OCI-LY7 (cell line): ENCODE data around the gene ZSCAN5C. TPM values are rescaled to one million over a fixed set of nuclear protein-coding genes. Genes with fewer than 3 reads are reported as not detected.
A peak's percentile ranks its signal among the peaks of the same experiment; 100 is the strongest.

Experiments used
- BruUV-seq: library from RNA; stranded (reverse); fragments of 400-500 nt; replicated peaks from 2 replicates; lab custom pipeline; 2021; lab: Mats Ljungman, UMichigan
- CTCF ChIA-PET: fragments of 300-600 bp; sonication (Branson Sonifier 250); formaldehyde crosslinking; loops from one replicate; lab custom pipeline; 2022; ENCODE audit warnings: antibody characterized with exemption; ENCODE audit not compliant: unreplicated experiment; lab: Charles Lee
- POLR2A ChIA-PET: fragments of 300-600 bp; sonication (Branson Sonifier 250); formaldehyde crosslinking; loops from one replicate; lab custom pipeline; 2022; ENCODE audit warnings: antibody characterized with exemption; lab: Charles Lee
- DNase-seq: peaks from one replicate; pipeline ENCODE4 v3.0.0-alpha.2; 2015; ENCODE audit warnings: low spot score
- H2AFZ ChIP-seq: fragments of 200-600 bp; sonication (generic), shearing (Covaris generic); 2 replicates; pipeline ENCODE4 v1.6.1; 2014; ENCODE audit warnings: mild to moderate bottlenecking, antibody characterized with exemption, low read length, moderate library complexity
- H3K27ac ChIP-seq: fragments of 200-600 bp; sonication (generic); 2 replicates; pipeline ENCODE4 v1.5.1; 2014; ENCODE audit warnings: mixed run types, low read depth, mild to moderate bottlenecking, moderate library complexity, low read length, inconsistent platforms; ENCODE audit not compliant: poor library complexity, severe bottlenecking
- H3K36me3 ChIP-seq: fragments of 200-600 bp; sonication (generic); 2 replicates; pipeline ENCODE4 v1.6.1; 2014; ENCODE audit warnings: mild to moderate bottlenecking, antibody characterized with exemption, low read length, moderate library complexity, mixed read lengths; ENCODE audit not compliant: insufficient read depth
- H3K4me1 ChIP-seq: fragments of 200-600 bp; sonication (generic); 2 replicates; pipeline ENCODE4 v1.5.1; 2014; ENCODE audit warnings: mild to moderate bottlenecking, low read length; ENCODE audit not compliant: insufficient read depth, poor library complexity, severe bottlenecking
- H3K4me2 ChIP-seq: fragments of 200-600 bp; sonication (generic); 2 replicates; pipeline ENCODE4 v1.6.1; 2014; ENCODE audit warnings: mild to moderate bottlenecking, low read length
- H3K4me3 ChIP-seq: fragments of 200-600 bp; sonication (generic); 2 replicates; pipeline ENCODE4 v1.5.1; 2014; ENCODE audit warnings: mild to moderate bottlenecking, low read depth, low read length; ENCODE audit not compliant: poor library complexity, severe bottlenecking
- H3K79me2 ChIP-seq: fragments of 200-600 bp; sonication (generic); 2 replicates; pipeline ENCODE4 v1.6.1; 2016; ENCODE audit warnings: low read depth, mild to moderate bottlenecking, low read length, moderate library complexity, mixed read lengths; ENCODE audit not compliant: insufficient read depth
- H3K9me2 ChIP-seq: fragments of 200-600 bp; sonication (generic); 2 replicates; pipeline ENCODE4 v1.6.1; 2016; ENCODE audit warnings: mild to moderate bottlenecking, low read length, mixed read lengths; ENCODE audit not compliant: insufficient read depth
- H3K9me3 ChIP-seq: fragments of 200-600 bp; sonication (generic); 2 replicates; pipeline ENCODE4 v1.6.1; 2014; ENCODE audit warnings: mild to moderate bottlenecking, mixed run types, low read length, mixed read lengths
- H4K20me1 ChIP-seq: fragments of 200-600 bp; sonication (generic); 2 replicates; pipeline ENCODE4 v1.6.1; 2014; ENCODE audit warnings: mild to moderate bottlenecking, antibody characterized with exemption, low read length, moderate library complexity, mixed read lengths; ENCODE audit not compliant: insufficient read depth
- EZH2phosphoT487 ChIP-seq: fragments of 200-600 bp; sonication (generic); IDR thresholded peaks from 2 replicates; pipeline ENCODE4 v1.6.1; 2018; ENCODE audit warnings: low read depth, borderline replicate concordance, mild to moderate bottlenecking, mixed run types, antibody characterized with exemption, low read length, moderate library complexity, mixed read lengths
- intact Hi-C: fragments of 100-400 bp; cut with micrococcal nuclease; formaldehyde crosslinking; loops from one replicate; pipeline ENCODE4 v1.10.0; 2022; ENCODE audit not compliant: unreplicated experiment
- total RNA-seq, 2 experiments: library from RNA; depleted of rRNA in 1 of 2; stranded (reverse); fragments of >200 nt in 1 of 2; shearing (Covaris generic) in 1 of 2; gene quantifications; 2 replicates each; pipeline ENCODE4 v1.2.3, GENCODE V29; 2014 to 2022
- TF ChIP-seq, protein P1 (sequence below): fragments of 200-600 bp; sonication (generic); conservative IDR thresholded peaks from 2 replicates; pipeline ENCODE4 v1.5.1; 2014; ENCODE audit warnings: mild to moderate bottlenecking, antibody characterized with exemption, low read length, moderate library complexity, mixed read lengths

The ZSCAN5C gene
- total RNA-seq, 2 experiments from 2014 or later: not detected

DNA sequence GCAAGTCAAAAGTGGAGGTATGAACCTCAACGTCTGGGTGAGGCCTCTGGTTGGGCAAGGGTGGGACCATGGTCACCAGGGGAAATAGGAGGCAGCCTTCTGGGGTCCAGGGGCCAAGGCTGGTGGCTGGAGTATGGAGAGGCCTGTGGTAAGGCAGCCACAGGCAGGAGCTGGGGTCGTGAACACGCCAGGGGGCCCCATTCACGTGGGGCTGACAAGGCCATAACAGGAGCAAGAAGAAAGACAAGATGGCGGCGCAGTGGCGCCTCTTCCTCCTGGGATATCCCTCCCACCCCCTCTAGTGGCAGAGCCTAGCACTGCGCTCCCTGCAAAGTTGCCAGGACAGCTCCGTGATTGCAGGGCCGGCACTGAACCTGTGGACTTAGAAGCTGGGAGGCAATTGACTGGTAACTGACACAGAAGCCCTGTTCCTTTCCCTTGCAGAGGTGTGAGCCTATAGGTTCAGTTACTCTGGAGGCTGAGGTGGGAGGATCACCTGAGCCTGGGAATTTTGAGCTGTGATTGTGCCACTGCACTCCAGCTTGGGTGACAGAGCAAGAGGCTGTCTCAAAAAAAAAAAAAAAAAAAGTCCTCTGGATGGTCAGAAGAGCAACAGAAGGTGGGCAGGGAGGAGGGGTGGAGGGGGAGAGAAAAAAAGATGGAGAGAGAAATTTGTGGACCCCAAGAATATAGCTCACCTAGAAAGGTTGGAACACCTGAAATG, 50.8 kb downstream of the ZSCAN5C start:
- H3K9me3 ChIP-seq: peaks cover 10% of the 10 kb centered on the region; the same call in 1 of the 2 replicates
- TF ChIP-seq, protein P1, sequence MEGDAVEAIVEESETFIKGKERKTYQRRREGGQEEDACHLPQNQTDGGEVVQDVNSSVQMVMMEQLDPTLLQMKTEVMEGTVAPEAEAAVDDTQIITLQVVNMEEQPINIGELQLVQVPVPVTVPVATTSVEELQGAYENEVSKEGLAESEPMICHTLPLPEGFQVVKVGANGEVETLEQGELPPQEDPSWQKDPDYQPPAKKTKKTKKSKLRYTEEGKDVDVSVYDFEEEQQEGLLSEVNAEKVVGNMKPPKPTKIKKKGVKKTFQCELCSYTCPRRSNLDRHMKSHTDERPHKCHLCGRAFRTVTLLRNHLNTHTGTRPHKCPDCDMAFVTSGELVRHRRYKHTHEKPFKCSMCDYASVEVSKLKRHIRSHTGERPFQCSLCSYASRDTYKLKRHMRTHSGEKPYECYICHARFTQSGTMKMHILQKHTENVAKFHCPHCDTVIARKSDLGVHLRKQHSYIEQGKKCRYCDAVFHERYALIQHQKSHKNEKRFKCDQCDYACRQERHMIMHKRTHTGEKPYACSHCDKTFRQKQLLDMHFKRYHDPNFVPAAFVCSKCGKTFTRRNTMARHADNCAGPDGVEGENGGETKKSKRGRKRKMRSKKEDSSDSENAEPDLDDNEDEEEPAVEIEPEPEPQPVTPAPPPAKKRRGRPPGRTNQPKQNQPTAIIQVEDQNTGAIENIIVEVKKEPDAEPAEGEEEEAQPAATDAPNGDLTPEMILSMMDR: peak; percentile 84
- TF ChIP-seq EZH2phosphoT487: no peak
- H3K36me3 ChIP-seq: no peaks in the 10 kb centered on the region; the same call in 1 of the 2 replicates
- no peaks in the 10 kb centered on the region for H3K79me2 ChIP-seq
- H3K9me2 ChIP-seq: no peaks in the 10 kb centered on the region
- DNase-seq: peak; percentile 81
- no peak overlapping the region for H3K4me3 ChIP-seq
- BruUV-seq: no TSS peak
- H3K4me1 ChIP-seq: no peaks in the 10 kb centered on the region
- peak overlapping the region; percentile 86 for H2AFZ ChIP-seq
- intact Hi-C loops: no loop called here
- no peak overlapping the region for H3K4me2 ChIP-seq
- H3K27ac ChIP-seq: no peak overlapping the region
- no peaks in the 10 kb centered on the region for H4K20me1 ChIP-seq
- ChIA-PET POLR2A (no interaction called here), CTCF (interaction anchor here (1.4 kb wide), 1 partner anchor 80 kb away, joined by 5 read pairs; no protein-coding TSS in a partner anchor)

- Histone ChIP-seq H3K27ac (no peak overlapping the region), H3K4me1 (no peaks in the 10 kb centered on the region), H3K9me2 (no peaks in the 10 kb centered on the region), H2AFZ (no peak overlapping the region), H3K36me3 (no peaks in the 10 kb centered on the region; the same call in 1 of the 2 replicates), H3K4me2 (no peak overlapping the region), H3K4me3 (no peak overlapping the region), H4K20me1 (no peaks in the 10 kb centered on the region), H3K9me3 (peaks cover 10% of the 10 kb centered on the region; the same call in 1 of the 2 replicates), H3K79me2 (no peaks in the 10 kb centered on the region)
- peak; percentile 69 for DNase-seq
- ChIA-PET POLR2A (interaction anchor here (0.6 to 0.9 kb wide), 2 partner anchors 38 to 80 kb away, joined by 3 read pairs; no protein-coding TSS in a partner anchor), CTCF (interaction anchor here (1.4 kb wide), 1 partner anchor 79 kb away, joined by 5 read pairs; no protein-coding TSS in a partner anchor)
- intact Hi-C loops: loop anchor here (1.0 kb wide), 1 partner anchor 80 kb away; no protein-coding TSS in a partner anchor
- TF ChIP-seq EZH2phosphoT487: no peak
- TF ChIP-seq, protein P1: peak; percentile 74
- no TSS peak for BruUV-seq
Observed at GRCh38 chr19:56253737-56254136, 51.7 kb downstream of the ZSCAN5C start.

DNA sequence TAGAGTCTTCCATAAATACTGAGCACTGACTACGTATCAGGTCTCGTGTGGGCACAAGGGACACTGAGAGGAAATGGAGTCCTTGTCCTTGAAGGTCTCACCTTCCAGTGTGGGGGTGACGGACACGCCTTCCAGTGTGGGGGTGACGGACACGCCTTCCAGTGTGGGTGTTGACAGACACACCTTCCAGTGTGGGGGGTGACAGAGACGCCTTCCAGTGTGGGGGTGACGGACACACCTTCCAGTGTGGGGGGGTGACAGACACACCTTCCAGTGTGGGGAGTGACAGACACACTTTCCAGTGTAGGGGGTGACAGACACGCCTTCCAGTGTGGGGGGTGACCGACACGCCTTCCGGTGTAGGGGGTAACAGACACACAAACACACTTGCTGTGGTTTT, 56.2 kb downstream of the ZSCAN5C start:
- ChIA-PET CTCF (no interaction called here), POLR2A (no interaction called here)
- no peak overlapping the region for H2AFZ ChIP-seq
- DNase-seq: no peak
- intact Hi-C loops: no loop called here
- no peaks in the 10 kb centered on the region for H3K9me2 ChIP-seq
- no peaks in the 10 kb centered on the region for H3K4me1 ChIP-seq
- H3K9me3 ChIP-seq: no peaks in the 10 kb centered on the region
- H3K79me2 ChIP-seq: no peaks in the 10 kb centered on the region
- TF ChIP-seq EZH2phosphoT487: no peak
- no peak overlapping the region for H3K4me3 ChIP-seq
- BruUV-seq: no TSS peak
- H4K20me1 ChIP-seq: no peaks in the 10 kb centered on the region
- no peak overlapping the region for H3K4me2 ChIP-seq
- H3K27ac ChIP-seq: no peak overlapping the region
- 0 out of 2 replicates have a peak, but pooled peaks cover 3% of the 10 kb centered on the region for H3K36me3 ChIP-seq

Other genes starting within 250 kb of the ZSCAN5C start
- not detected in 2 replicates for gene NLRP5, start 215.5 kb upstream of the ZSCAN5C start, total RNA-seq (2014; rRNA removed; shearing (Covaris generic))
- not detected in 2 replicates for gene NLRP5, start 215.5 kb upstream of the ZSCAN5C start, total RNA-seq (2022)
- 30.6 and 36.5 TPM in 2 replicates for gene ZNF787, start 81.0 kb upstream of the ZSCAN5C start, total RNA-seq (2014; rRNA removed; shearing (Covaris generic))
- gene ZNF787, start 81.0 kb upstream of the ZSCAN5C start, total RNA-seq (2022): 31.7 and 35.6 TPM in 2 replicates
- 22.0 and 41.7 TPM in 2 replicates for gene ZNF444, start 61.0 kb upstream of the ZSCAN5C start, total RNA-seq (2014; rRNA removed; shearing (Covaris generic))
- gene ZNF444, start 61.0 kb upstream of the ZSCAN5C start, total RNA-seq (2022): 21.8 and 25.3 TPM in 2 replicates
- gene GALP, start 26.3 kb upstream of the ZSCAN5C start, total RNA-seq (2014; rRNA removed; shearing (Covaris generic)): not detected in 2 replicates
- gene GALP, start 26.3 kb upstream of the ZSCAN5C start, total RNA-seq (2022): not detected in 2 replicates
- not detected in 2 replicates for gene ZSCAN5B, start 4.5 kb upstream of the ZSCAN5C start, total RNA-seq (2014; rRNA removed; shearing (Covaris generic))
- not detected in 2 replicates for gene ZSCAN5B, start 4.5 kb upstream of the ZSCAN5C start, total RNA-seq (2022)
- not detected in 2 replicates for gene EDDM13, start 70.5 kb downstream of the ZSCAN5C start, total RNA-seq (2014; rRNA removed; shearing (Covaris generic))
- not detected in 2 replicates for gene EDDM13, start 70.5 kb downstream of the ZSCAN5C start, total RNA-seq (2022)
- 9.9 and 19.2 TPM in 2 replicates for gene ZSCAN5A, start 112.6 kb downstream of the ZSCAN5C start, total RNA-seq (2014; rRNA removed; shearing (Covaris generic))
- gene ZSCAN5A, start 112.6 kb downstream of the ZSCAN5C start, total RNA-seq (2022): 14.4 and 16.2 TPM in 2 replicates
- not detected in 2 replicates for gene ZNF582, start 191.3 kb downstream of the ZSCAN5C start, total RNA-seq (2014; rRNA removed; shearing (Covaris generic))
- gene ZNF582, start 191.3 kb downstream of the ZSCAN5C start, total RNA-seq (2022): 0.20 TPM in 1 of 2 replicates, not detected in the other
- 0.73 and 1.8 TPM in 2 replicates for gene ZNF583, start 202.1 kb downstream of the ZSCAN5C start, total RNA-seq (2014; rRNA removed; shearing (Covaris generic))
- 3.0 and 3.3 TPM in 2 replicates for gene ZNF583, start 202.1 kb downstream of the ZSCAN5C start, total RNA-seq (2022)